ENCODE measurements around the gene YRDC. TPM values are rescaled to one million over a fixed set of nuclear protein-coding genes. Genes with fewer than 3 reads are reported as not detected.

The YRDC gene
- total RNA-seq, 1 donor from 2014 or later = 12.7 TPM

DNA sequence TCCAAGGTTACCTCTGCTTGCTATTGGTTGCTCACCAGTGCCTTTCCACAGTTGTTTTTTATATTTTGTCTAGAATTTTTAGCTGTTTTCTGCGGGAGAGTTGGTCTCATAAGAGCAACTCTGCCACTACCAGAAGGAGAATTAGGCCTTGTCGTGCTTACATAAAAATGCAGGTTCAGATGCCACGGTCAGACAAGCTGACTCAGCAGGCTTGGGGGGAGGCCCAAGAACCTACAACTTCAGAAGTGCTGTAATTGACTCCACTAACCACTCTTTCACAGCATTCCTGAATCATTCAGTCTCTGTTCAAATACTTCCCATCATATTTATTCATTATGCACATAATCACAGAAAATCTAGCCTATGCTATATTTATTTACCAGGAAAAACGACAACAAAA, 23.1 kb upstream of the YRDC start:
- no peak for DNase-seq (ENCODE audit: extremely low spot score, unreplicated experiment)
- no peaks in the 10 kb centered on the region for H3K4me1 Mint-ChIP-seq (ENCODE audit: unreplicated experiment)
- no peaks in the 10 kb centered on the region for H3K27me3 Mint-ChIP-seq
- H3K9me3 Mint-ChIP-seq = no peaks in the 10 kb centered on the region
- no peak for TF ChIP-seq CTCF (conservative IDR thresholded peaks at IDR 0.05)
- peaks cover 33% of the 10 kb centered on the region for H3K36me3 Mint-ChIP-seq
- H3K4me3 Mint-ChIP-seq = no peak overlapping the region
- H3K27ac Mint-ChIP-seq = no peak overlapping the region

- Mint-ChIP-seq H3K36me3 (peaks cover 24% of the 10 kb centered on the region), H3K4me1 (ENCODE audit: unreplicated experiment) (no peaks in the 10 kb centered on the region), H3K4me3 (no peak overlapping the region), H3K27me3 (no peaks in the 10 kb centered on the region), H3K9me3 (no peaks in the 10 kb centered on the region), H3K27ac (no peak overlapping the region)
- DNase-seq (ENCODE audit: extremely low spot score, unreplicated experiment) = no peak
- no peak for TF ChIP-seq CTCF (conservative IDR thresholded peaks at IDR 0.05)
These were observed 20.5 kb upstream of the YRDC start for GRCh38 chr1:37828410-37829074.

GRCh38 chr1:37825506-37825905, 17.5 kb upstream of the YRDC start:
- DNase-seq (ENCODE audit: extremely low spot score, unreplicated experiment) = no peak
- no peak for TF ChIP-seq CTCF (conservative IDR thresholded peaks at IDR 0.05)
- H3K4me1 Mint-ChIP-seq (ENCODE audit: unreplicated experiment) = no peaks in the 10 kb centered on the region
- H3K4me3 Mint-ChIP-seq = no peak overlapping the region
- no peaks in the 10 kb centered on the region for H3K27me3 Mint-ChIP-seq
- H3K9me3 Mint-ChIP-seq = no peaks in the 10 kb centered on the region
- no peak overlapping the region for H3K27ac Mint-ChIP-seq
- peaks cover 19% of the 10 kb centered on the region for H3K36me3 Mint-ChIP-seq

DNA sequence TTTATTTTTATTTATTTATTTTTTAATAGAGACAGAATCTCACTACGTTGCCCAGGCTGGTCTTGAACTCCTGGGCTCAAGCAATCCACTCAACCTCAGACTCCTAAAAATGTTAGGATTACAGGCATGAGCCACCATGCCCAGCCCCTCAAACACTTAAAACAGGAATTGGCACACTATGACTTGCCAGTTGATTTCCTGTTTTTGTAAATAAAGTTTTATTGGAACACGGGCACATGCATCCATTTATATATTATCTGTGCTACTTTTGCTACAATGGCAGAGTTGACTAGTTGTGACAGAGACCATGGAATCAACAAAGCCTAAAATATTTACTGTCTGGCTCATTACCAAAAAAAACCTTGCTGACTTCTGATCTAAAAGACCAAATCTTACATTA, 16.0 kb upstream of the YRDC start:
- H3K27me3 Mint-ChIP-seq = no peaks in the 10 kb centered on the region
- TF ChIP-seq CTCF (conservative IDR thresholded peaks at IDR 0.05) = no peak

GRCh38 chr1:37822906-37823815, 15.2 kb upstream of the YRDC start:
- Mint-ChIP-seq H3K27me3 (no peaks in the 10 kb centered on the region), H3K4me3 (no peak overlapping the region), H3K4me1 (ENCODE audit: unreplicated experiment) (no peaks in the 10 kb centered on the region), H3K9me3 (no peaks in the 10 kb centered on the region), H3K36me3 (peaks cover 18% of the 10 kb centered on the region), H3K27ac (no peak overlapping the region)
- TF ChIP-seq CTCF (conservative IDR thresholded peaks at IDR 0.05) = no peak
- DNase-seq (ENCODE audit: extremely low spot score, unreplicated experiment) = no peak

More for the DNA sequence above, 16.0 kb upstream of the YRDC start:
- Mint-ChIP-seq H3K9me3 (no peaks in the 10 kb centered on the region), H3K4me3 (no peak overlapping the region), H3K36me3 (peaks cover 18% of the 10 kb centered on the region), H3K27ac (no peak overlapping the region), H3K4me1 (ENCODE audit: unreplicated experiment) (no peaks in the 10 kb centered on the region)
- no peak for DNase-seq (ENCODE audit: extremely low spot score, unreplicated experiment)
